Measurements from ENCODE around the gene CLDN19.

The CLDN19 gene

GRCh38 chr1:42768172-42768571, 28.1 kb upstream of the CLDN19 start:
- no peak for TF ChIP-seq CTCF (conservative IDR thresholded peaks at IDR 0.05; ENCODE audit: low read length)
- H3K4me3 ChIP-seq (ENCODE audit: low read length): peak overlapping the region; percentile 90
- DNase-seq (ENCODE audit: low read depth): no peak

- H3K4me3 ChIP-seq (ENCODE audit: low read length): peak overlapping the region; percentile 90
- DNase-seq (ENCODE audit: low read depth): no peak
- TF ChIP-seq CTCF (conservative IDR thresholded peaks at IDR 0.05; ENCODE audit: low read length): no peak
Measured at GRCh38 chr1:42767510-42768000, 27.5 kb upstream of the CLDN19 start.

- H3K4me3 ChIP-seq (ENCODE audit: low read length): peak within 1 kb of the TSS; percentile 98
- peak; percentile 99 for DNase-seq (ENCODE audit: low read depth)
- TF ChIP-seq CTCF (conservative IDR thresholded peaks at IDR 0.05; ENCODE audit: low read length): no peak
Measured at GRCh38 chr1:42766741-42767509, 26.9 kb upstream of the CLDN19 start, which contains the start of the genes C1orf50 and P3H1. C1orf50 (plus strand) TSS chr1:42767249; CDS start chr1:42767312, 63 bp downstream. P3H1 (minus strand) TSS chr1:42767028; CDS start chr1:42766971, 57 bp downstream.

GRCh38 chr1:42765832-42766740, 26.1 kb upstream of the CLDN19 start:
- peak overlapping the region; percentile 98 for H3K4me3 ChIP-seq (ENCODE audit: low read length)
- TF ChIP-seq CTCF (conservative IDR thresholded peaks at IDR 0.05; ENCODE audit: low read length): peak; percentile 59
- DNase-seq (ENCODE audit: low read depth): peak; percentile 79

- peak overlapping the region; percentile 98 for H3K4me3 ChIP-seq (ENCODE audit: low read length)
- DNase-seq (ENCODE audit: low read depth): peak; percentile 69
- no peak for TF ChIP-seq CTCF (conservative IDR thresholded peaks at IDR 0.05; ENCODE audit: low read length)
Measured at GRCh38 chr1:42765269-42765668, 25.2 kb upstream of the CLDN19 start.

GRCh38 chr1:42762269-42762668, 22.2 kb upstream of the CLDN19 start:
- no peak for TF ChIP-seq CTCF (conservative IDR thresholded peaks at IDR 0.05; ENCODE audit: low read length)
- no peak overlapping the region for H3K4me3 ChIP-seq (ENCODE audit: low read length)
- no peak for DNase-seq (ENCODE audit: low read depth)
